ENCODE measurements around the gene KRT20. TPM values are rescaled to one million over a fixed set of nuclear protein-coding genes. Genes with fewer than 3 reads are reported as not detected.

KRT20 gene
- polyA plus RNA-seq, 1 donor from 2014 or later: not detected

Other genes with a start within 250 kb of the KRT20 start
- gene SMARCE1, start 237.4 kb downstream of the KRT20 start, polyA plus RNA-seq: 221 TPM
- gene KRT222, start 220.1 kb downstream of the KRT20 start, polyA plus RNA-seq: not detected
- gene KRT24, start 181.5 kb downstream of the KRT20 start, polyA plus RNA-seq: not detected
- not detected for gene KRT25, start 129.9 kb downstream of the KRT20 start, polyA plus RNA-seq
- not detected for gene KRT26, start 113.0 kb downstream of the KRT20 start, polyA plus RNA-seq
- gene KRT27, start 102.7 kb downstream of the KRT20 start, polyA plus RNA-seq: not detected
- gene KRT28, start 85.3 kb downstream of the KRT20 start, polyA plus RNA-seq: not detected
- gene KRT10, start 62.6 kb downstream of the KRT20 start, polyA plus RNA-seq: 201 TPM
- gene KRT12, start 18.0 kb downstream of the KRT20 start, polyA plus RNA-seq: not detected
- not detected for gene KRT23, start 52.4 kb upstream of the KRT20 start, polyA plus RNA-seq
- gene KRT39, start 81.7 kb upstream of the KRT20 start, polyA plus RNA-seq: not detected
- gene KRT40, start 99.1 kb upstream of the KRT20 start, polyA plus RNA-seq: not detected
- gene KRTAP3-3, start 108.9 kb upstream of the KRT20 start, polyA plus RNA-seq: not detected
- gene KRTAP3-2, start 114.7 kb upstream of the KRT20 start, polyA plus RNA-seq: not detected
- not detected for gene KRTAP3-1, start 123.9 kb upstream of the KRT20 start, polyA plus RNA-seq
- gene KRTAP1-5, start 142.0 kb upstream of the KRT20 start, polyA plus RNA-seq: not detected
- gene KRTAP1-4, start 145.0 kb upstream of the KRT20 start, polyA plus RNA-seq: not detected
- not detected for gene KRTAP1-3, start 149.6 kb upstream of the KRT20 start, polyA plus RNA-seq
- gene KRTAP1-1, start 156.2 kb upstream of the KRT20 start, polyA plus RNA-seq: not detected
- gene KRTAP2-1, start 162.1 kb upstream of the KRT20 start, polyA plus RNA-seq: not detected
- not detected for gene KRTAP2-2, start 170.0 kb upstream of the KRT20 start, polyA plus RNA-seq
- gene KRTAP2-3, start 174.9 kb upstream of the KRT20 start, polyA plus RNA-seq: not detected
- gene KRTAP2-4, start 180.6 kb upstream of the KRT20 start, polyA plus RNA-seq: not detected
- not detected for gene KRTAP4-7, start 198.9 kb upstream of the KRT20 start, polyA plus RNA-seq
- not detected for gene KRTAP4-8, start 212.9 kb upstream of the KRT20 start, polyA plus RNA-seq
- not detected for gene KRTAP4-16, start 217.0 kb upstream of the KRT20 start, polyA plus RNA-seq
- not detected for gene KRTAP4-9, start 220.1 kb upstream of the KRT20 start, polyA plus RNA-seq
- not detected for gene KRTAP4-11, start 233.1 kb upstream of the KRT20 start, polyA plus RNA-seq
- gene KRTAP4-12, start 238.9 kb upstream of the KRT20 start, polyA plus RNA-seq: not detected